K562 (cell line): ENCODE results near the gene CSNK1G1.

Experiments used
- GABPB2 ChIP-seq: fragments of 250-450 bp; sonication (Bioruptor Pico); conservative IDR thresholded peaks from 2 replicates; pipeline ENCODE4 v1.5.1; 2021; ENCODE audit warnings: mild to moderate bottlenecking
- TAF1 ChIP-seq: IDR thresholded peaks from 2 replicates; pipeline ENCODE4 v1.6.1; 2011; ENCODE audit warnings: mild to moderate bottlenecking, low read length, moderate library complexity; ENCODE audit not compliant: insufficient read depth, control insufficient read depth, severe bottlenecking; ENCODE audit errors: extremely low read depth
- YY1 ChIP-seq, 3 experiments: IDR thresholded peaks; 2 replicates each; pipeline ENCODE4 v1.6.1; 2011; ENCODE audit warnings: low read length in 2 of 3, mild to moderate bottlenecking in 2 of 3, moderate library complexity in 2 of 3, borderline replicate concordance in 1 of 3, control low read depth in 1 of 3, low read depth in 1 of 3; ENCODE audit not compliant: insufficient read depth in 3 of 3, insufficient replicate concordance in 2 of 3, control insufficient read depth in 1 of 3, insufficient read length in 1 of 3; ENCODE audit errors: extremely low read depth in 1 of 3
- ZNF12 ChIP-seq: sonication (generic); formaldehyde crosslinking; IDR thresholded peaks from 2 replicates; pipeline ENCODE4 v1.4.0; 2020; ENCODE audit warnings: mild to moderate bottlenecking, missing genetic modification reagents
- ZNF316 ChIP-seq: fragments of 450-650 bp; IDR thresholded peaks from 2 replicates; pipeline ENCODE4 v1.6.1; 2016
- TF ChIP-seq, protein P1 (sequence below): fragments of 200-800 bp; sonication (Bioruptor generic); IDR thresholded peaks from 2 replicates; pipeline ENCODE4 v1.6.1; 2017; ENCODE audit warnings: missing genetic modification characterization, missing compliant biosample characterization
- TF ChIP-seq, protein P2 (sequence below): sonication (generic); formaldehyde crosslinking; IDR thresholded peaks from 2 replicates; pipeline ENCODE4 v1.8.0; 2022; ENCODE audit warnings: mild to moderate bottlenecking, missing genetic modification reagents, borderline replicate concordance

DNA sequence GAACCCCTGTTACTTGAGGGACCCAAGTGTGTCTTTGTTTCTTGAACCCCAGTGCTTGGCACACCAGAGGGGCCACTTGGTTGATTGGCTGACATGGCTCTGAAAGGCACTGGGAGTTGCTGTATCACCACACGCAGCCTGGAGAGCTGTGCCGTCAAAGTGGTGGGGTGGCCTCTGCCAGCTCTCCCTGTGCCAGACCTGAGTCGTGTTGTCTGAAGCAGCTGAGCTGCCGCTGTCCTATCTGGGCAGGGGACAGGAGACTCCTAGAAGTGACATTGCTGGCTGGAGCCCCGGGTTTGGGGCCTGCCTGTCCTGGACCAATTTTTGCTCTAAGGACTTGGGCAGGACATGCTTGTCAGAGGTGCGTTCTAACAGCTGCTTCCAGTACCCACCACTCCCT, 209.9 kb downstream of the CSNK1G1 start:
- TF ChIP-seq YY1 (IDR thresholded peaks at IDR 0.05; ENCODE audit: borderline replicate concordance in 1 of 3, control insufficient read depth in 1 of 3, extremely low read depth in 1 of 3, insufficient read depth in 3 of 3, insufficient read length in 1 of 3, insufficient replicate concordance in 2 of 3, low read depth in 1 of 3, low read length in 2 of 3) (no peak), ZNF12 (CRISPR knock-in tag) (no peak), ZNF316 (no peak), TAF1 (no peak), GABPB2 (CRISPR knock-in tag) (no peak)
- TF ChIP-seq, protein P1, sequence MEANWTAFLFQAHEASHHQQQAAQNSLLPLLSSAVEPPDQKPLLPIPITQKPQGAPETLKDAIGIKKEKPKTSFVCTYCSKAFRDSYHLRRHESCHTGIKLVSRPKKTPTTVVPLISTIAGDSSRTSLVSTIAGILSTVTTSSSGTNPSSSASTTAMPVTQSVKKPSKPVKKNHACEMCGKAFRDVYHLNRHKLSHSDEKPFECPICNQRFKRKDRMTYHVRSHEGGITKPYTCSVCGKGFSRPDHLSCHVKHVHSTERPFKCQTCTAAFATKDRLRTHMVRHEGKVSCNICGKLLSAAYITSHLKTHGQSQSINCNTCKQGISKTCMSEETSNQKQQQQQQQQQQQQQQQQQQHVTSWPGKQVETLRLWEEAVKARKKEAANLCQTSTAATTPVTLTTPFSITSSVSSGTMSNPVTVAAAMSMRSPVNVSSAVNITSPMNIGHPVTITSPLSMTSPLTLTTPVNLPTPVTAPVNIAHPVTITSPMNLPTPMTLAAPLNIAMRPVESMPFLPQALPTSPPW (CRISPR knock-in tag), result no peak
- TF ChIP-seq, protein P2, sequence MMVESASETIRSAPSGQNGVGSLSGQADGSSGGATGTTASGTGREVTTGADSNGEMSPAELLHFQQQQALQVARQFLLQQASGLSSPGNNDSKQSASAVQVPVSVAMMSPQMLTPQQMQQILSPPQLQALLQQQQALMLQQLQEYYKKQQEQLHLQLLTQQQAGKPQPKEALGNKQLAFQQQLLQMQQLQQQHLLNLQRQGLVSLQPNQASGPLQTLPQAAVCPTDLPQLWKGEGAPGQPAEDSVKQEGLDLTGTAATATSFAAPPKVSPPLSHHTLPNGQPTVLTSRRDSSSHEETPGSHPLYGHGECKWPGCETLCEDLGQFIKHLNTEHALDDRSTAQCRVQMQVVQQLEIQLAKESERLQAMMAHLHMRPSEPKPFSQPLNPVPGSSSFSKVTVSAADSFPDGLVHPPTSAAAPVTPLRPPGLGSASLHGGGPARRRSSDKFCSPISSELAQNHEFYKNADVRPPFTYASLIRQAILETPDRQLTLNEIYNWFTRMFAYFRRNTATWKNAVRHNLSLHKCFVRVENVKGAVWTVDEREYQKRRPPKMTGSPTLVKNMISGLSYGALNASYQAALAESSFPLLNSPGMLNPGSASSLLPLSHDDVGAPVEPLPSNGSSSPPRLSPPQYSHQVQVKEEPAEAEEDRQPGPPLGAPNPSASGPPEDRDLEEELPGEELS, result no peak
